PC-9 (cell line): Measurements from ENCODE around the gene GPRIN3. TPM values are rescaled to one million over a fixed set of nuclear protein-coding genes. Genes with fewer than 3 reads are reported as not detected.

Experiments
- BruUV-seq: library from RNA; stranded (reverse); fragments of 400-500 nt; replicated peaks from 2 replicates; lab custom pipeline; 2021; lab: Mats Ljungman, UMichigan
- CTCF ChIA-PET: fragments of 300-600 bp; sonication (Branson Sonifier 250); formaldehyde crosslinking; loops from one replicate; lab custom pipeline; 2022; ENCODE audit warnings: antibody characterized with exemption; lab: Charles Lee
- POLR2A ChIA-PET: fragments of 300-600 bp; sonication (Branson Sonifier 250); formaldehyde crosslinking; loops from one replicate; lab custom pipeline; 2022; ENCODE audit warnings: antibody characterized with exemption; ENCODE audit not compliant: unreplicated experiment; lab: Charles Lee
- DNase-seq, 2 experiments: peaks; one replicate each; pipeline versions ENCODE4 v3.0.0 to v3.0.0-alpha.2; 2015 to 2022; ENCODE audit warnings: mixed read lengths in 1 of 2
- H2AFZ ChIP-seq: fragments of 200-600 bp; sonication (generic); 2 replicates; pipeline ENCODE4 v1.8.1; 2017; ENCODE audit warnings: antibody characterized with exemption
- H3F3A ChIP-seq: fragments of 200-600 bp; sonication (generic); 2 replicates; pipeline ENCODE4 v1.8.1; 2017; ENCODE audit warnings: antibody characterized with exemption, mild to moderate bottlenecking, low read depth; ENCODE audit not compliant: insufficient read depth
- H3K27ac ChIP-seq: fragments of 200-600 bp; sonication (generic); 2 replicates; pipeline ENCODE4 v1.6.1; 2016; ENCODE audit warnings: mixed run types
- H3K27me3 ChIP-seq: fragments of 200-600 bp; sonication (generic); 2 replicates; pipeline ENCODE4 v1.6.1; 2016; ENCODE audit warnings: low read depth, mixed run types; ENCODE audit not compliant: insufficient read depth
- H3K36me3 ChIP-seq: fragments of 200-600 bp; sonication (generic); 2 replicates; pipeline ENCODE4 v1.6.1; 2016; ENCODE audit warnings: low read depth, mixed run types
- H3K4me1 ChIP-seq: fragments of 200-600 bp; sonication (generic); replicated peaks from 2 replicates; pipeline ENCODE4 v1.6.1; 2016; ENCODE audit warnings: mixed run types; ENCODE audit not compliant: insufficient read depth
- H3K4me2 ChIP-seq: fragments of 200-600 bp; sonication (generic); 2 replicates; pipeline ENCODE4 v1.6.1; 2017; ENCODE audit warnings: mixed run types
- H3K4me3 ChIP-seq: fragments of 200-600 bp; sonication (generic); 2 replicates; pipeline ENCODE4 v1.6.1; 2016; ENCODE audit warnings: mixed run types
- H3K79me2 ChIP-seq: fragments of 200-600 bp; sonication (generic); 2 replicates; pipeline ENCODE4 v1.6.1; 2017; ENCODE audit warnings: low read depth, mixed run types
- H3K9me2 ChIP-seq: fragments of 200-600 bp; sonication (generic); 2 replicates; pipeline ENCODE4 v1.8.1; 2017; ENCODE audit warnings: mild to moderate bottlenecking; ENCODE audit not compliant: insufficient read depth
- H3K9me3 ChIP-seq: fragments of 200-600 bp; sonication (generic); 2 replicates; pipeline ENCODE4 v1.8.1; 2016; ENCODE audit warnings: low read depth; ENCODE audit not compliant: insufficient read depth
- H4K20me1 ChIP-seq: fragments of 200-600 bp; sonication (generic); 2 replicates; pipeline ENCODE4 v1.8.1; 2017; ENCODE audit not compliant: insufficient read depth
- EZH2 ChIP-seq: fragments of 200-600 bp; sonication (generic); IDR thresholded peaks from 2 replicates; pipeline ENCODE4 v1.8.0; 2017; ENCODE audit warnings: antibody characterized with exemption, low read depth
- intact Hi-C: fragments of 100-400 bp; cut with micrococcal nuclease; formaldehyde crosslinking; loops from one replicate; pipeline ENCODE4 v1.10.0; 2022; ENCODE audit not compliant: unreplicated experiment
- total RNA-seq: library from RNA; stranded (reverse); gene quantifications from 2 replicates; pipeline ENCODE4 v1.2.3, GENCODE V29; 2021
- TF ChIP-seq, protein P1 (sequence below): fragments of 200-600 bp; sonication (generic); conservative IDR thresholded peaks from 2 replicates; pipeline ENCODE4 v1.6.1; 2017; ENCODE audit warnings: mixed run types, antibody characterized with exemption, mild to moderate bottlenecking, moderate library complexity

GPRIN3 gene
- total RNA-seq, 1 experiment from 2014 or later: 0.02 TPM

DNA sequence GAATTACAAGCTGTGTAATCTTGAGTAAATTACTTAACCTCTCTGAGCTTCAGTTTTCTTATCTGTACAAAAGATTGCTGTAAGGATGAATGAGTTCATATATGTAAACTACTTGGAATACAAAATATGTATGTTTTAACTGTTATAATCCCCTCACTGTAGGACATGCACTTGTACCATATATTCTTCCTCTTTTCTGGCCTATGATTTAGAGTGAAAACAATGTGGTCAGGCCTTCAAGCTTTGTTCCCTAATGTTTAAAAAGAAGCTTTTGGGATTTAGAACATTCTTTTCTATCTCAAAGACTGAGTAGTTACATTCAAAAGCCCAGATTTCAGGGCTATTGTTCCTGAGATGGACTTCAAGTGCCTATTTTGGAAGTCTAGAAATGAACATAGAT lies 26.7 kb upstream of the GPRIN3 start:
- Histone ChIP-seq H3K79me2 (no peaks in the 10 kb centered on the region), H3K4me3 (no peak overlapping the region), H3K9me2 (no peaks in the 10 kb centered on the region), H3K4me1 (no peaks in the 10 kb centered on the region), H3K36me3 (no peaks in the 10 kb centered on the region), H3K9me3 (no peaks in the 10 kb centered on the region), H4K20me1 (no peaks in the 10 kb centered on the region), H3K27me3 (no peaks in the 10 kb centered on the region), H3K4me2 (no peak overlapping the region), H3F3A (no peaks in the 10 kb centered on the region), H2AFZ (no peak overlapping the region), H3K27ac (no peak overlapping the region)
- intact Hi-C loops: no loop called here
- no TSS peak for BruUV-seq
- CTCF ChIA-PET: interaction anchor here (0.6 kb wide), 1 partner anchor 51 kb away, joined by 3 read pairs; no protein-coding TSS in a partner anchor
- DNase-seq: no peak
- POLR2A ChIA-PET: no interaction called here
- no peak for TF ChIP-seq EZH2
- TF ChIP-seq, protein P1, sequence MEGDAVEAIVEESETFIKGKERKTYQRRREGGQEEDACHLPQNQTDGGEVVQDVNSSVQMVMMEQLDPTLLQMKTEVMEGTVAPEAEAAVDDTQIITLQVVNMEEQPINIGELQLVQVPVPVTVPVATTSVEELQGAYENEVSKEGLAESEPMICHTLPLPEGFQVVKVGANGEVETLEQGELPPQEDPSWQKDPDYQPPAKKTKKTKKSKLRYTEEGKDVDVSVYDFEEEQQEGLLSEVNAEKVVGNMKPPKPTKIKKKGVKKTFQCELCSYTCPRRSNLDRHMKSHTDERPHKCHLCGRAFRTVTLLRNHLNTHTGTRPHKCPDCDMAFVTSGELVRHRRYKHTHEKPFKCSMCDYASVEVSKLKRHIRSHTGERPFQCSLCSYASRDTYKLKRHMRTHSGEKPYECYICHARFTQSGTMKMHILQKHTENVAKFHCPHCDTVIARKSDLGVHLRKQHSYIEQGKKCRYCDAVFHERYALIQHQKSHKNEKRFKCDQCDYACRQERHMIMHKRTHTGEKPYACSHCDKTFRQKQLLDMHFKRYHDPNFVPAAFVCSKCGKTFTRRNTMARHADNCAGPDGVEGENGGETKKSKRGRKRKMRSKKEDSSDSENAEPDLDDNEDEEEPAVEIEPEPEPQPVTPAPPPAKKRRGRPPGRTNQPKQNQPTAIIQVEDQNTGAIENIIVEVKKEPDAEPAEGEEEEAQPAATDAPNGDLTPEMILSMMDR: no peak

DNA sequence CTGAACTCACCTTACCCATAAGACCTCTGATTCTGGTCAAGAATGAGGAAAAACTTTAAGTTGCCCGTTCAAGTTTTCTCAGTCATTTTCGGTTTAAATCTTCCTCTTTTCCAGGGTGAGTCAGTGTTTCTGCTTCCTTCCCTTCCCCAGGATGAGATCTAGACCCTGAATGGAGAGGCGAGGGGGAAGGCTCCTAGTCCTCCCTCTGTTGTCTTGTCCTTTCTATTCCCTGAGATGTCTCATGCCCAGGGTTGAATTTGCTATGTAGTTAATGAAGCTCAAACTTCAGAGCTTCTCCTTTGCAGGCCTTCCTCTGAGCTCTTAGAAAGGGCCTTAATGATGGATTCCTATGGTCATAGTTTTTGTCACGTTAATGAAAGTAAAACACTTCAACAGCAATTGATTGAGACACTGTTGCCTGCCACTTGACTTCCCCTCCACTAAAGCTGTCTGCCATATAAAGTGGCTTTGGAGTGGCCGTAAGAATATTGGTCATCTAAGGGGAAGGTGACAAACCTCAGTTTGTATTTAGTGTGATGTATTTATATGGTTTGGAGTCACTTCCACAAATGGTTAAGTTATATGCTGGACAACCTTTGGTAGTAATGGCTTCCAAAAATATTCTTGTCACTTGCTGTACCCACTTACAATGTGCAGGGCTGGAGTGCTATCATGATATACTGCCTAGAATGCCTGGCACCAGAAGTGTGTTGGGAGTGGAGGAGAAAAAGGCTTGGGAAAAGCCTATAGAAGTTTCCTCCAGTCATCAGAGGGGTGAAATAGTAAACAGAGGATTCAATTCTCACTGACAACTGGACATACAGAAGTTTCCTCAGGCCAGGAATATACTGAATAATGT lies 24.3 kb upstream of the GPRIN3 start:
- CTCF ChIA-PET: no interaction called here
- DNase-seq: no peak
- Histone ChIP-seq H3K4me1 (no peaks in the 10 kb centered on the region), H3K27me3 (no peaks in the 10 kb centered on the region), H2AFZ (no peak overlapping the region), H3K9me3 (no peaks in the 10 kb centered on the region), H4K20me1 (no peaks in the 10 kb centered on the region), H3K4me2 (no peak overlapping the region), H3K9me2 (no peaks in the 10 kb centered on the region), H3K27ac (no peak overlapping the region), H3K79me2 (no peaks in the 10 kb centered on the region), H3F3A (no peaks in the 10 kb centered on the region), H3K4me3 (no peak overlapping the region), H3K36me3 (no peaks in the 10 kb centered on the region)
- POLR2A ChIA-PET: no interaction called here
- TF ChIP-seq, protein P1: no peak
- TF ChIP-seq EZH2: no peak
- intact Hi-C loops: no loop called here
- BruUV-seq: no TSS peak

DNA sequence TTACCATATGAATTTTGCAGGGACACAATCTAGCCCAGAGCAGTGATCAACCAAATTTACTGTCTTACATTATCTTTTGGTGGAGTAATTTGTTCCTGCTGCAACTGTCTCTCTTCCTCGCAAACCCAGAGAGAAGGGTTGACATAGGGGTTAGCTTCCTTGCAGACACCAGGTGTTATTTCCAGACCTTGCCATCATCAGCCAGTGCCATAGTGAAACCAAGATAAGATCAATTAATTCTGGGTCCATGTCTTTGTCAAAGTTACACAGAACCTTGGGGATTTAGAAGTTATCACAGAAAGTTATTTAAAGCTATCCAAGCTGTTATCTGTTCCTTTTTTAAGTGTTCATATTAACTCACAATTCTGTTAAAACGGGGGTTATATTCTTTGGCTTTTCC lies 23.6 kb upstream of the GPRIN3 start:
- no TSS peak for BruUV-seq

More for the DNA sequence above, 23.6 kb upstream of the GPRIN3 start:
- ChIA-PET POLR2A (no interaction called here), CTCF (no interaction called here)
- Histone ChIP-seq H3K79me2 (no peaks in the 10 kb centered on the region), H4K20me1 (no peaks in the 10 kb centered on the region), H3K4me1 (no peaks in the 10 kb centered on the region), H3K36me3 (no peaks in the 10 kb centered on the region), H3K4me2 (no peak overlapping the region), H3K9me3 (no peaks in the 10 kb centered on the region), H3K9me2 (no peaks in the 10 kb centered on the region), H3F3A (no peaks in the 10 kb centered on the region), H2AFZ (no peak overlapping the region), H3K4me3 (no peak overlapping the region), H3K27ac (no peak overlapping the region), H3K27me3 (no peaks in the 10 kb centered on the region)
- DNase-seq: no peak
- TF ChIP-seq EZH2: no peak
- TF ChIP-seq, protein P1: no peak
- intact Hi-C loops: no loop called here
